DMS53 treated with DMSO at 0.1 percent for 48 hours (cell line): Measurements from ENCODE around the gene SYN1.

Experiments used
- DNase-seq: peaks from one replicate; lab custom pipeline; 2025; ENCODE audit not compliant: unreplicated experiment; lab: John Stamatoyannopoulos, UW

The SYN1 gene

GRCh38 chrX:47539860-47540259 lies 79.8 kb downstream of the SYN1 start:
- no peak for DNase-seq

- no peak for DNase-seq
Observed at GRCh38 chrX:47530049-47530448, 89.6 kb downstream of the SYN1 start.

- DNase-seq: no peak
Observed at GRCh38 chrX:47529548-47529947, 90.1 kb downstream of the SYN1 start.

GRCh38 chrX:47523713-47524166 lies 95.9 kb downstream of the SYN1 start:
- no peak for DNase-seq

GRCh38 chrX:47523297-47523696 lies 96.4 kb downstream of the SYN1 start:
- peak; percentile 57 for DNase-seq
